ENCODE data around the gene GPR65.

DNA sequence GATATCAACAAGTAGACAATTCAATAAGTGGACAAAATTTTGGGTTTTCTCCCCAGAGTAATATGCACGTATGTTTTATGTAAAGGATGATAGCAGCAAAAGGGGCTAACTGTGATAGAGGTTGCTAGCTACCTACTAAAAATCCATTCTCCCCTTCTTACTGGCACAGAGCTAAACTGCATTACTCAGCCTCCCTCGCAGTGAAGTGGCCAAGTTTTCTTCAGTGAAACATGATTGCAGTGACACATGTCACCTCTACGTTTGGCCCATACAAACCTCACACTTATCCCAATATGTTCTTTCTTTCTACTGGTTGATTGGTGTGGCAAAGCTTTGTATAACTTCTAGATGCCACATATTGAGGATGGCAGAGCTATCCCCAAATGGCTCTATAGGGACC is 34.3 kb downstream of the GPR65 start:
- TF ChIP-seq, protein P1, sequence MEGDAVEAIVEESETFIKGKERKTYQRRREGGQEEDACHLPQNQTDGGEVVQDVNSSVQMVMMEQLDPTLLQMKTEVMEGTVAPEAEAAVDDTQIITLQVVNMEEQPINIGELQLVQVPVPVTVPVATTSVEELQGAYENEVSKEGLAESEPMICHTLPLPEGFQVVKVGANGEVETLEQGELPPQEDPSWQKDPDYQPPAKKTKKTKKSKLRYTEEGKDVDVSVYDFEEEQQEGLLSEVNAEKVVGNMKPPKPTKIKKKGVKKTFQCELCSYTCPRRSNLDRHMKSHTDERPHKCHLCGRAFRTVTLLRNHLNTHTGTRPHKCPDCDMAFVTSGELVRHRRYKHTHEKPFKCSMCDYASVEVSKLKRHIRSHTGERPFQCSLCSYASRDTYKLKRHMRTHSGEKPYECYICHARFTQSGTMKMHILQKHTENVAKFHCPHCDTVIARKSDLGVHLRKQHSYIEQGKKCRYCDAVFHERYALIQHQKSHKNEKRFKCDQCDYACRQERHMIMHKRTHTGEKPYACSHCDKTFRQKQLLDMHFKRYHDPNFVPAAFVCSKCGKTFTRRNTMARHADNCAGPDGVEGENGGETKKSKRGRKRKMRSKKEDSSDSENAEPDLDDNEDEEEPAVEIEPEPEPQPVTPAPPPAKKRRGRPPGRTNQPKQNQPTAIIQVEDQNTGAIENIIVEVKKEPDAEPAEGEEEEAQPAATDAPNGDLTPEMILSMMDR (IDR thresholded peaks at IDR 0.05) = no peak
- TF ChIP-seq POLR2A (IDR thresholded peaks at IDR 0.05) = no peak

Measured in thyroid gland (tissue), 4 donors.